PC-3 (cell line): Measurements from ENCODE around the gene C19orf53. TPM values are rescaled to one million over a fixed set of nuclear protein-coding genes. Genes with fewer than 3 reads are reported as not detected.

Experiments used
- ATAC-seq: fragments of 200-7000 bp; cut with Tn5 transposase; 2 replicates; pipeline ENCODE4 v1.9.1; 2020; ENCODE audit warnings: mild to moderate bottlenecking, moderate library complexity
- BruUV-seq: library from RNA; stranded (reverse); fragments of 400-500 nt; replicated peaks from 2 replicates; lab custom pipeline; 2021; lab: Mats Ljungman, UMichigan
- CTCF ChIA-PET: fragments of 300-600 bp; sonication (Branson Sonifier 250); formaldehyde crosslinking; loops from one replicate; lab custom pipeline; 2022; ENCODE audit warnings: antibody characterized with exemption; lab: Charles Lee
- POLR2A ChIA-PET: fragments of 300-600 bp; sonication (Branson Sonifier 250); formaldehyde crosslinking; loops from one replicate; lab custom pipeline; 2022; ENCODE audit warnings: antibody characterized with exemption; ENCODE audit not compliant: unreplicated experiment; lab: Charles Lee
- DNase-seq: peaks from one replicate; pipeline ENCODE4 v3.0.0-alpha.2; 2015
- H2AFZ ChIP-seq: fragments of 300-600 bp; sonication (generic); 2 replicates; pipeline ENCODE4 v1.6.0; 2016; ENCODE audit warnings: antibody characterized with exemption, low read length
- H3F3A ChIP-seq: fragments of 300-600 bp; sonication (generic); one replicate; pipeline ENCODE4 v1.6.0; 2017; ENCODE audit warnings: antibody characterized with exemption, low read length, control low read depth, mild to moderate bottlenecking; ENCODE audit not compliant: unreplicated experiment
- H3K27ac ChIP-seq: fragments of 300-600 bp; sonication (generic); 2 replicates; pipeline ENCODE4 v1.5.1; 2016; ENCODE audit warnings: mild to moderate bottlenecking, low read length
- H3K27me3 ChIP-seq: fragments of 300-600 bp; sonication (generic); 2 replicates; pipeline ENCODE4 v1.6.1; 2016; ENCODE audit warnings: low read length, mixed read lengths
- H3K36me3 ChIP-seq: fragments of 300-600 bp; sonication (generic); 2 replicates; pipeline ENCODE4 v1.6.1; 2016; ENCODE audit warnings: low read depth, mixed run types, low read length, mixed read lengths
- H3K4me1 ChIP-seq: fragments of 300-600 bp; sonication (generic); 2 replicates; pipeline ENCODE4 v1.5.1; 2016; ENCODE audit warnings: low read length; ENCODE audit not compliant: insufficient read depth
- H3K4me2 ChIP-seq: fragments of 300-600 bp; sonication (generic); 2 replicates; pipeline ENCODE4 v1.6.0; 2016; ENCODE audit warnings: low read length
- H3K4me3 ChIP-seq: fragments of 300-600 bp; sonication (generic); 2 replicates; pipeline ENCODE4 v1.5.1; 2016; ENCODE audit warnings: mild to moderate bottlenecking, low read length, mixed read lengths
- H3K79me2 ChIP-seq: fragments of 300-600 bp; sonication (generic); 2 replicates; pipeline ENCODE4 v1.6.1; 2017; ENCODE audit warnings: low read length, mixed read lengths
- H3K9ac ChIP-seq: fragments of 300-600 bp; sonication (generic); 2 replicates; pipeline ENCODE4 v1.6.0; 2016; ENCODE audit warnings: mild to moderate bottlenecking, low read length
- H3K9me2 ChIP-seq: fragments of 300-600 bp; sonication (generic); replicated peaks from 2 replicates; pipeline ENCODE4 v1.6.1; 2016; ENCODE audit warnings: mixed run types, low read length, mixed read lengths
- H3K9me3 ChIP-seq: fragments of 300-600 bp; sonication (generic); 2 replicates; pipeline ENCODE4 v1.6.1; 2016; ENCODE audit warnings: low read length, mixed read lengths
- H4K20me1 ChIP-seq: fragments of 300-600 bp; sonication (generic); 2 replicates; pipeline ENCODE4 v1.6.1; 2016; ENCODE audit warnings: low read length, mixed read lengths
- EZH2 ChIP-seq: fragments of 300-600 bp; sonication (generic); IDR thresholded peaks from one replicate; pipeline ENCODE4 v1.6.1; 2017; ENCODE audit warnings: antibody characterized with exemption, mild to moderate bottlenecking, low read length; ENCODE audit not compliant: unreplicated experiment
- EZH2phosphoT487 ChIP-seq: fragments of 300-600 bp; sonication (generic); IDR thresholded peaks from 2 replicates; pipeline ENCODE4 v1.6.1; 2018; ENCODE audit warnings: mild to moderate bottlenecking, antibody characterized with exemption, low read length, borderline replicate concordance
- intact Hi-C: fragments of 100-400 bp; cut with micrococcal nuclease; formaldehyde crosslinking; loops from 2 replicates; pipeline ENCODE4 v1.9.0; 2023
- total RNA-seq: library from RNA; depleted of rRNA; stranded (reverse); fragments of >200 nt; gene quantifications from 2 replicates; pipeline ENCODE4 v1.2.3, GENCODE V29; 2014
- TF ChIP-seq, protein P1 (sequence below): fragments of 300-600 bp; sonication (generic); conservative IDR thresholded peaks from 2 replicates; pipeline ENCODE4 v1.5.1; 2017; ENCODE audit warnings: antibody characterized with exemption, low read depth, mild to moderate bottlenecking, low read length

Gene C19orf53
- total RNA-seq, 1 experiment from 2014 or later, result 341 TPM

GRCh38 chr19:13764101-13764807 lies 10.0 kb upstream of the C19orf53 start, which contains the start of gene MRI1:
Gene MRI1, plus strand, starts transcription at chr19:13764522. Its CDS starts 67 bp downstream, at chr19:13764589.
- H3K9me3 ChIP-seq, result no peaks in the 10 kb centered on the region
- peaks cover 43% of the 10 kb centered on the region for H3K79me2 ChIP-seq
- H3K27ac ChIP-seq, result peak within 1 kb of the TSS; percentile 41; the same call in 1 of the 2 replicates
- H3K36me3 ChIP-seq, result peaks cover 16% of the 10 kb centered on the region; the same call in 1 of the 2 replicates
- CTCF ChIA-PET, result interaction anchor here (1.1 kb wide), 1 partner anchor 98 kb away, joined by 5 read pairs; no protein-coding TSS in a partner anchor
- POLR2A ChIA-PET, result interaction anchor here (0.6 to 0.7 kb wide), 2 partner anchors 19 to 75 kb away, joined by 3 read pairs; no protein-coding TSS in a partner anchor
- intact Hi-C loops, result no loop called here
- peak within 1 kb of the TSS; percentile 97 for H3K9ac ChIP-seq
- peaks cover 10% of the 10 kb centered on the region; the same call in 1 of the 2 replicates for H3K4me1 ChIP-seq
- peak within 1 kb of the TSS; percentile 97 for H2AFZ ChIP-seq
- peak; percentile 55 for DNase-seq
- H3K4me2 ChIP-seq, result peak within 1 kb of the TSS; percentile 98
- no peaks in the 10 kb centered on the region for H4K20me1 ChIP-seq
- H3K27me3 ChIP-seq, result no peaks in the 10 kb centered on the region
- BruUV-seq, result TSS peak; percentile 97
- ATAC-seq, result peak; percentile 80
- peak within 1 kb of the TSS; percentile 96 for H3K4me3 ChIP-seq
- H3K9me2 ChIP-seq, result no peaks in the 10 kb centered on the region
- H3F3A ChIP-seq, result no peaks in the 10 kb centered on the region
- TF ChIP-seq, protein P1, sequence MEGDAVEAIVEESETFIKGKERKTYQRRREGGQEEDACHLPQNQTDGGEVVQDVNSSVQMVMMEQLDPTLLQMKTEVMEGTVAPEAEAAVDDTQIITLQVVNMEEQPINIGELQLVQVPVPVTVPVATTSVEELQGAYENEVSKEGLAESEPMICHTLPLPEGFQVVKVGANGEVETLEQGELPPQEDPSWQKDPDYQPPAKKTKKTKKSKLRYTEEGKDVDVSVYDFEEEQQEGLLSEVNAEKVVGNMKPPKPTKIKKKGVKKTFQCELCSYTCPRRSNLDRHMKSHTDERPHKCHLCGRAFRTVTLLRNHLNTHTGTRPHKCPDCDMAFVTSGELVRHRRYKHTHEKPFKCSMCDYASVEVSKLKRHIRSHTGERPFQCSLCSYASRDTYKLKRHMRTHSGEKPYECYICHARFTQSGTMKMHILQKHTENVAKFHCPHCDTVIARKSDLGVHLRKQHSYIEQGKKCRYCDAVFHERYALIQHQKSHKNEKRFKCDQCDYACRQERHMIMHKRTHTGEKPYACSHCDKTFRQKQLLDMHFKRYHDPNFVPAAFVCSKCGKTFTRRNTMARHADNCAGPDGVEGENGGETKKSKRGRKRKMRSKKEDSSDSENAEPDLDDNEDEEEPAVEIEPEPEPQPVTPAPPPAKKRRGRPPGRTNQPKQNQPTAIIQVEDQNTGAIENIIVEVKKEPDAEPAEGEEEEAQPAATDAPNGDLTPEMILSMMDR, result 0 out of 2 replicates have a peak, but pooled peaks have one; percentile 13
- TF ChIP-seq EZH2phosphoT487, result no peak

DNA sequence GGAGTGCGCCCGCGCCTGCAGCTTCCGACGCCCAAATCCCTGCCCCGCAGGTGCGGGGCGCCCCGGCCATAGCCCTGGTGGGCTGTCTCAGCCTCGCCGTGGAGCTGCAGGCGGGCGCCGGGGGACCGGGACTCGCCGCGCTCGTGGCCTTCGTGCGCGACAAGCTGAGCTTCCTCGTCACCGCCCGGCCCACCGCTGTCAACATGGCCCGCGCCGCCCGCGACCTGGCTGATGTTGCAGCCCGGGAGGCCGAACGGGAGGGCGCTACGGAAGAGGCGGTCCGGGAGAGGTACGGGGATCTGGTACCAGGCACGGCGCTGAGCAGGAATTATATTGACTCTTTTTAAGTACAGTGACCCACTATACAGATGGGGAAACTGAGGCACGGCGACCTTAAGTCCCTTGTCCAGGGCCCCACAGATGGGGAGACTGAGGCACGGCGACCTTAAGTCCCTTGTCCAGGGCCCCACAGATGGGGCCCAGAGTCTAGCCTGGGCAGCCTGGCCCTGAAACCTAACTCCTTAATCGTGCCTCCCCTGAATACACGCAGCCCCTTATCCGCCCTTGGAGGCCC lies 9.3 kb upstream of the C19orf53 start:
- DNase-seq (peak; percentile 23), ATAC-seq (peak; percentile 53)
- Histone ChIP-seq H3K9ac (peak overlapping the region; percentile 97), H3K4me3 (peak overlapping the region; percentile 96), H3K9me2 (no peaks in the 10 kb centered on the region), H3K79me2 (peaks cover 43% of the 10 kb centered on the region), H3K4me1 (peaks cover 10% of the 10 kb centered on the region; the same call in 1 of the 2 replicates), H3K36me3 (peaks cover 16% of the 10 kb centered on the region; the same call in 1 of the 2 replicates), H3F3A (no peaks in the 10 kb centered on the region), H3K27me3 (no peaks in the 10 kb centered on the region), H4K20me1 (no peaks in the 10 kb centered on the region), H3K9me3 (no peaks in the 10 kb centered on the region), H3K4me2 (peak overlapping the region; percentile 88), H2AFZ (peak overlapping the region; percentile 56), H3K27ac (no peak overlapping the region)
- no TSS peak for BruUV-seq
- ChIA-PET POLR2A (interaction anchor here (0.6 to 0.7 kb wide), 2 partner anchors 18 to 74 kb away, joined by 3 read pairs; no protein-coding TSS in a partner anchor), CTCF (interaction anchor here (1.1 kb wide), 1 partner anchor 97 kb away, joined by 5 read pairs; no protein-coding TSS in a partner anchor)
- intact Hi-C loops, result no loop called here
- TF ChIP-seq, protein P1, result no peak
- no peak for TF ChIP-seq EZH2
- no peak for TF ChIP-seq EZH2phosphoT487
